ACHN (cell line): ENCODE data around the gene SACM1L.

ENCODE experiments used
- DNase-seq: peaks from one replicate; pipeline ENCODE4 v3.0.0-alpha.2; 2015
- in situ Hi-C: cut with HindIII; loops from 2 replicates; pipeline ENCODE4 v1.10.0; 2017; ENCODE audit warnings: low sequenced_read_pairs, low pct_ligation_motif_present, low pct_unique_long_range_greater_than_20kb

SACM1L gene

DNA sequence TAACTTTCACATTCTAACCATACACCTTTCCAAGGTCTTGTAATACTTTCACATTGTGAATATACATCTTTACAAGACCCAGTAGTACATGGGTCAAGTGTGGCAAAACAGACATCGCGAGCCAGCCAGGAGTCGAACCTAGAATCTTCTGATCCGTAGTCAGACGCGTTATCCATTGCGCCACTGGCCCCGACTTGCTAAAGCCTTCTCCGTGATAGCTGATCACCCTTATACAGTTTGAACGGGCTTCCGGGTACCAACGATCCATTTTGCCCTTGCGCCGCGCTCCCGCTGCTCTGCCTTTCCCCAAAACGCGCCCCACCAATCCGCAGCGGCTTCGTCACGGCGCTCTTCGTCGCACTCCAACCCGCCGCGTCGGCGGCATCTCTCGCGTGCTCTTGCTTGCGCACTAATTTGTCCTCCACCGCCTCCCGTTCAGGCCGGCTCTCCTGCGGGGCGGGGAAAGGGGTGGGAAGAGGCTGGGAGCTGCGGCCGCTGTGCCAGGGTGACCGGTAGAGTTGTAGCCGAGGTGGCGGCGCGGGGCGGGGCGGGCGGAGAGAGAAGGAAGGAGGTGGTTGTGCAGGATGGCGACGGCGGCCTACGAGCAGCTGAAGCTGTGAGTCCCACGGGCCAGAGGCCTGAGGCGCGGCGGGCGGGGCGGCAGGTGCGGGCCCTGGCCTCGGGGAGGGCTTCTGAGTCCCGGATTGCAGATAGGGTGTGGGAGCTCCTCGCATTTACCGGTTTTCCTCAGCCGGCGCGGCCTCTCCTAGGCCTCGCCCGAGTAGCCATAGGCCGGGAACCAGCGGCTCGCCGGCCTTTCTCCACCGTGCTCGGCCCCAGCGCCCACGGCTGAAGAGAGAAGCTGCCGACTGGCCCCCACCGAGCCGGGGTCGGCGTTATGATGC lies at the start of gene SACM1L:
Gene SACM1L, plus strand, starts transcription at position 515 of the 905 bp plus-strand sequence. Its CDS starts 70 bp downstream, at position 585.
- DNase-seq = peak; percentile 97
- in situ Hi-C loops = no loop called here

GRCh38 chr3:45640091-45640507 lies 49.1 kb upstream of the SACM1L start:
- in situ Hi-C loops = no loop called here
- no peak for DNase-seq

- in situ Hi-C loops = no loop called here
Measured at GRCh38 chr3:45640724-45641361, 48.4 kb upstream of the SACM1L start.

DNA sequence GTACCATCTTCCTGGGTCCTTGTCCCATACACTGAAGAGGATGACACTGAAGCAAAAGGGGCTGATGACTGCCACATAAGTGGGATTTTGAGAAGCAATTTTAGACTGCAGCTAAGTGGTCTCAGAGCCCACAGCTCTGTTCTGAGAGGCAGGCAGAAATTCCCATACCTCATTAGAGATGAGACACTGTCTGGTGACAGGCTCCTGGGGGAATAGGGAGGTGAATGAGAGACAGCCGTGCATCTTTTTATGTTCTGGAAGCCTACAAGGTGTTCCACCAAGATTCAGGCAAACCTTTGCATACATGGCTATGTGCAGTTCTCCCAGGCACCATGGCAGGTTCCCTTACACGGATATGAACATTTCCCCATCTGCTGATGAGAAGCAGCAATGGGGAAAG lies 47.4 kb upstream of the SACM1L start:
- in situ Hi-C loops = no loop called here
- DNase-seq = no peak

More at GRCh38 chr3:45640724-45641361, 48.4 kb upstream of the SACM1L start:
- no peak for DNase-seq

DNA sequence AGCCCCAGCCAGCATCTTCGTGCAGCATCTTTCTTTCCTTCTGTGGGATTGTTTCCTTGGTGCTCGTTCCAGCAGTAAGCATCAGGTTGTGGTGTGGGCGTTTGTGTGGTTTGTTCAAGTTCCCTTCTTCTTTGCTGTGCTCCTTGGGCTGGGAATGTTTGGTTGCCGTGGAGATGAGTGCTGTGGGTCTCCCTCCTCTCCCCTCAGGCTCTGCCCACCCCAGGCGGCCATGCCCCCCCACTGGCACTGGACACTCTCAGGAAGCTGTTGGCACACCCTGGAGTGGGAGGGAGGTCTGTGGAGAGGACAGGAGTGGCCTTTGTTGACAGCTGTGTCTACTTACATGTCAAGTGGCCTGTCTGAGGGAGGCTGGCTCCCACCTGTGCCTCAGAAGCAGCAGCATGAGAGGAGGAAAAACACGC lies 46.5 kb upstream of the SACM1L start:
- in situ Hi-C loops = no loop called here
- DNase-seq = no peak

DNA sequence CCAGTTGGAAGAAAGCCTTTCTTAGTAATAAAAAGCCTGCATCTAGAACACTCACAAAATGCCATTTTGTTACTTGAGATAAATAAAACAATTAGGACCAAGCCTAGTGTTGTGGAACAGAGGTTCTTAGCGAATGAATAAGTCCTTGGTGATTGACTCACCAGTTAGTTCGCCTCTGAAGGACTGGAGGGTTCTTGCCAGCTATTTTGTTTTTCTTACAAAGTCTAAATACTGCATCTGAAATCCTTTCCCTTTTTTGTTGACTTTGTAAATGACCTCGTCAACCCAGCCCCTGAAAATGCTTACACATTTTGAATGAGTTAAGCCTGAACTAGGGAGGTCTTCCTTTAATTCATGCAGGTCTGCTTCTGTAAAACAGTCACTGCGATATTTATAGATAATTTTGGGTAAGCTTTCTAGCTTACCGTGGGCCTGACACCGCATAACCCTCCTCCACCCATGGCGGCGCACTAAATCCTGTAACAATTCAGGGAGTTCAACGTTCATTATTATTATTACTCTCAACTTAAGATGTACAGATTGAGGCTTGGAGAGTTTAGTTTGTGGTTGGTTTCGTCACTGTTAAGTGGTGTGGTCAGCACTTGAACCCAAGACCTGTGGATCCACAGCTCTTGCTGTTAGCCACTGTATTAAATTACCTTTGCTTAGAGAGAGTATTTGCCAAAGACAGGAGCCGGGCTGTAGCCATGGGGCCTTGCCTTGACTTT lies 45.0 kb upstream of the SACM1L start:
- no peak for DNase-seq
- in situ Hi-C loops = no loop called here

- DNase-seq = peak; percentile 69
- in situ Hi-C loops = no loop called here
Measured at GRCh38 chr3:45644791-45645201, 44.4 kb upstream of the SACM1L start.

DNA sequence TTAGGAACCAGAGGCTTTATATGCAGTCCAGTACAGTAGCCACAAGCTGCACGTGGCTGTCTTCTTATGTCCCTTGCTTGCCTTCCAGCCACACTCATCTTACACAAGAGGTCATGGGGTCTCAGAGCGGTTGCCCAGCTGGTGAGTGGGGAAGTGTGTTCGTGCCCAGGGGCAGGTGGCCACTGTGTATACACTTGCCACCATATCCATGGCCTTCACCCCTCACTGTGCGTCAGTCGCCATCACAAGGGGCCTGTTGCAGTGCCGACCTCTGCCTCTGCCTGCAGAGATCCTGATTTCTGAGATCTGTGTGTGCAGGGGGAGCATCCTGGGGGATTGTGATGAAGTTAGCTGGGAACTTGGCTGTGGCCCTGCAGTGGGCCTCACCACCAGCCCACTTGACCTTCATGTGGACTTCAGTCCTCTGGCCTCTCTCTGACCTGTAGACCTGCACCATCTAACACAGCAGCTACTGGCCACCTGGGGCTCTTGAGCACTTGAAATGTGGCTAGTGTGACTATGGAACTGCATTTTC lies 43.1 kb upstream of the SACM1L start:
- in situ Hi-C loops = no loop called here

DNA sequence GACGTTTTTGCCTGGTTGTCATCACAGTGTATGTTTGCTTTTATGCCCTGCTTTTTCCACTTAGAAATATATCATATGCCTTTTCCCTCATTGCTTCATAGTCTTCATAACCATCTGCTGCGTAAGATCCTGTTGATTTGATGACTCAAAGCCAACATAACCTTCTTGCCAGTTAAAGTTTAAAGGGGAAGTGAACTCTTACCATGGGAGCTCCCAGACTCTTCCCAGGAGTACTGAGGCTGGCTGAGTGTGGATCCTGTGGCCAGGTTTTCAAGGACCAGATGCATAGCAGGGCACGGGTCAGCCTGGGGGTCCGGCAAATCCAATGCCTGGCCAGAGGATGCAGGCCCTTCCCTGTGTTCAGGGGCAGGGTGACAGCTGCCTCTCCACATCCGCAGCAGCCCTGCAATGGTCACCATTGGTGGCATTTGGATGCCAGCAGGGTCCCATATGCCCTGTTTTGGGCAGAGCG lies 42.0 kb upstream of the SACM1L start:
- DNase-seq = peak; percentile 77
- in situ Hi-C loops = no loop called here

More for the DNA sequence above, 43.1 kb upstream of the SACM1L start:
- no peak for DNase-seq

- in situ Hi-C loops = no loop called here
- no peak for DNase-seq
Measured at GRCh38 chr3:45653205-45653604, 36.0 kb upstream of the SACM1L start.

GRCh38 chr3:45654397-45654944 lies 34.7 kb upstream of the SACM1L start:
- in situ Hi-C loops = no loop called here
- no peak for DNase-seq

GRCh38 chr3:45655906-45656305 lies 33.3 kb upstream of the SACM1L start:
- in situ Hi-C loops = no loop called here

GRCh38 chr3:45656575-45657363 lies 32.4 kb upstream of the SACM1L start:
- in situ Hi-C loops = no loop called here
- peak; percentile 89 for DNase-seq

More at GRCh38 chr3:45655906-45656305, 33.3 kb upstream of the SACM1L start:
- DNase-seq = no peak

- in situ Hi-C loops = no loop called here
- no peak for DNase-seq
Measured at GRCh38 chr3:45657853-45658252, 31.3 kb upstream of the SACM1L start.

DNA sequence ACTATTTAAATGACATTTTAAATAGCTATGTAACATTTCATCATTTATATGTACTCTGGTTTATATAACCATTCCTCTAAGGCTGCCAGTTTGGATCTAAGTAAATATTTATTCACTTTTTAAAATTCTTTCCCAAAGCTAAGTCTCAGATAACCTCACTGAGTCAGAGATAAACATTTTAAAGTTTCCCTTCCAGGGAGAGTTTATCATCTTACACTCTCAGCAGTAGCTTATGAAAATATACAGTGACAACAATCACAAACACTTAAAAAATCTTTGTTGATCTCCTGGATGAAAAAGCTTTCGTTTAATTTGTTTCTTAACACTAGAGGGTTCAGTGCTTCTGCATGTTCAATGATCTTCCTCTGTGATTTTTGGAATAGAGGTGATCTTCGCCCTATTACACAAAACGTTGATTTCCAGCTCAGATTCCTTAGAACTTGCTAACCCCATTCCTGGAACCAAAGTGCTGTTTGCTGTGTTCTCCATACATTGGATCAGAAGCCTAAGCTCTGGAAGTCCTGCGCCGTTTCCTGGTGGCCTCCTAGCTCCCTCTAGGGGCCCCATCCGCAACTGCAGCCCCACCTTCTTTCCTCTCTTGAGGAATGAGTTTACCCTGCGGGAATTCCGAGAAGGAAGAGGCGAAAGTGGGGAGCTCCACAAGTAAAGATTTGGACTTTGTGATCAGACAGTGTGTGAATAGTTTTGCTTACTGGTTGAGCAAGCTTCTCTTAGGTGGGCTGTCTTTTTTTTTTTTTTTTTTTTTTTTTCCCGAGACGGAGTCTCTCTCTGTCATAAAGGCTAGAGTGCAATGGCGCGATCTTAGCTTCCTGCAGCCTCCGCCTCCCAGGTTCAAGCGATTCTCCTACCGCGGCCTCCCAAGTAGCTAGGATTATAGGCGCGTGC lies 29.3 kb upstream of the SACM1L start:
- in situ Hi-C loops = loop anchor here (10.0 kb wide), 1 partner anchor 145 kb away; no protein-coding TSS in a partner anchor

GRCh38 chr3:45660567-45660901 lies 28.7 kb upstream of the SACM1L start:
- DNase-seq = no peak
- in situ Hi-C loops = loop anchor here (10.0 kb wide), 1 partner anchor 146 kb away; no protein-coding TSS in a partner anchor

More for the DNA sequence above, 29.3 kb upstream of the SACM1L start:
- peak; percentile 63 for DNase-seq

GRCh38 chr3:45664578-45664977 lies 24.6 kb upstream of the SACM1L start:
- in situ Hi-C loops = loop anchor here (10.0 kb wide), 1 partner anchor 150 kb away; no protein-coding TSS in a partner anchor
- DNase-seq = no peak
